Muscle of arm (tissue), 12 donors: ENCODE measurements around the gene AP4E1. TPM values are rescaled to one million over a fixed set of nuclear protein-coding genes. Genes with fewer than 3 reads are reported as not detected.
A peak's percentile ranks its signal among the peaks of the same experiment; 100 is the strongest.
"Not testable (repeated sequence)": the region's sequence is repeated elsewhere in the genome, so short reads cannot be mapped to it uniquely, and the experiment has no call there.

Experiments used
- DNase-seq: peaks from one replicate; pipeline ENCODE4 v3.0.0-alpha.2; 2013
- polyA plus RNA-seq, 12 donors: library from polyadenylated mRNA; unstranded; fragments of 120-200 nt; gene quantifications; one replicate each; pipeline ENCODE4 v1.2.1, GENCODE V29; 2013; ENCODE audit not compliant: insufficient read length in 12 of 12

The AP4E1 gene
- polyA plus RNA-seq, 12 donors, result 6.9 to 10.7 (median 8.7) TPM; not detected in 1

DNA sequence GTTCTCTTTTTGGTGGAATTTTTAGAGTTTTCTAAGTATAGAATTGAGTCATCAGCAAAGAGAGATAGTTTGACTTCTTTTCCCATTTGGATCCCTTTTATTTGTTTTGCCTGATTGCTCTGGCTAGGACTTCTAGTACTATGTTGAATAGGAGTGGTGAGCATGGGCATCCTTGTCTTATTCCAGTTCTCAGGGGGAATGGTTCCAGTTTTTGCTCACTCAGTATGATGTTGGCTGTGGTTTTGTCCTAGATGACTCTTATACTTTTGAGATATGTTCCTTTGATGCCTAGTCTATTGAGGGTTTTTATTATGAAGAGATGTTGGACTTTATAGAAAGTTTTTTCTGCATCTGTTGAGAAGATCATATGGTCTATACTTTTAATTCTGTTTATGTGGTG lies 113.7 kb downstream of the AP4E1 start:
- no peak for DNase-seq

DNA sequence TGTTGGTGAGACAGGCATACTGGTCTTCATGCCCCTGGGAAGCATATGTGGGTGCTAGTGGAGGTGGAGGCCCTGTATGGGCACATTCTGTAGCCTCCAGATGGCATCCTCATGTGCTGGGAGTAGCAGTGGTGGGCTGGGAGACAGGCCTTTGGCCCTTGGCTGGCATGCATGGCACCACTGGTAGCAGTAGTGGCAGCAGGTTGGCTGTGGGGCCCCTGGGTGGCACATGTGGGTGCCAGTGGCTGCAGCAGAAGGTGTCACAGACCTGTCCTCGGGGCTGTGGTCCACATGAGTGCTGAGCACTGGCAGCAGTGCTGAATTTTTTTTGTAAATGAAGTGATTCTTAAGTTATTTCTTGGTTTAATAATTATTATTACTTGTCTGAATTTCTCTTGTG lies 115.0 kb downstream of the AP4E1 start:
- no peak for DNase-seq

DNA sequence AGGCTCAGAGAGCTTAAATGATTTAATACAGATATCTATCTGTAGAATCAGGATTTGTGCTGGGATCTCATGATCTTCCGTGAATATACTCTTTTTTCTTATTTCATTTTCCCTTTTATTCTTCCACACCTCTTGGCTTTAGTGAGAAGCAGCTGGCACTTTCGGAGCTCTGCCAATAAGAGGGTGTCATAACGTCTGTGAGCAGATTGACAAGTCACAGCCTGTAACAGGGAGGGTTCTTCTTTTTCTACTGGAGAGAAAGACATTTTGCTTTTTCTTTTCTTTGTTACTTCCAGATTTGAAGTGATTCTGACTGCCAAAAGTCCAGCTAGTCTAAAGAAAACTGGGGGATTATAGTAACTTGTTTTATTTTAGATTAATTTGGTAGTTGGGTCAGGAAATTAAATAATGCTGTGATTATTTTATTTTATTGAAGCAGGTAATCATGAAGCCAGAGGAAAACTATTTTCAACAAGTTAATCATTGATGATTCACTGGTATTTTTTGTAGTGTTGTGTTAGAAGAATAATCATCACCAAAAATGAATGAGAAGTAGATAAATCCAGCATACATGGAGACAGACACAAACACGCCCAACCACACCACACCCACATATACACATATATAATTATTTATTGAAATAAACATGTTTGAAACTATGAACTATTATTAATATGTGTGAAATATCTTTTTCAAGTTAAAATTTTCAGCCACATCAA lies 116.4 kb downstream of the AP4E1 start:
- DNase-seq, result peak; percentile 19

DNA sequence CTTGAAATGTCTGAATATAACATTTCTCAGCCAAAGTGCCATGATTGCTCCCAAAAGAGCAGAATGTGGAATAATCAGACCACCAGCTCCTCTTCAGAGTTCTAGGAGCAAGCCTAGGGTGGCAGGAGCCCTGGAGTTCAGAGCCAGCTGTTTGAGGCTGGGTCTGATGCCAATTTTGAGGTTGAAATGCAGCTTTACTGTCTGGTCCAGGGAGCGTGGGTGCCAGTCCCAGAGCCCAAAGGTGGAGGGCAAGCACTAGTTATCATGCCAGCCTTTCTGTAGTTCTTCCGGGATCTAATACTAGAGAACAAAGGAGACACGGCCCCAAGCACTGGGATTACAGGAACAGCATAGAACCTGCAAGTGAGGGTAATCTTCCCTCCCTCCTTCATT lies 117.0 kb downstream of the AP4E1 start:
- no peak for DNase-seq

DNA sequence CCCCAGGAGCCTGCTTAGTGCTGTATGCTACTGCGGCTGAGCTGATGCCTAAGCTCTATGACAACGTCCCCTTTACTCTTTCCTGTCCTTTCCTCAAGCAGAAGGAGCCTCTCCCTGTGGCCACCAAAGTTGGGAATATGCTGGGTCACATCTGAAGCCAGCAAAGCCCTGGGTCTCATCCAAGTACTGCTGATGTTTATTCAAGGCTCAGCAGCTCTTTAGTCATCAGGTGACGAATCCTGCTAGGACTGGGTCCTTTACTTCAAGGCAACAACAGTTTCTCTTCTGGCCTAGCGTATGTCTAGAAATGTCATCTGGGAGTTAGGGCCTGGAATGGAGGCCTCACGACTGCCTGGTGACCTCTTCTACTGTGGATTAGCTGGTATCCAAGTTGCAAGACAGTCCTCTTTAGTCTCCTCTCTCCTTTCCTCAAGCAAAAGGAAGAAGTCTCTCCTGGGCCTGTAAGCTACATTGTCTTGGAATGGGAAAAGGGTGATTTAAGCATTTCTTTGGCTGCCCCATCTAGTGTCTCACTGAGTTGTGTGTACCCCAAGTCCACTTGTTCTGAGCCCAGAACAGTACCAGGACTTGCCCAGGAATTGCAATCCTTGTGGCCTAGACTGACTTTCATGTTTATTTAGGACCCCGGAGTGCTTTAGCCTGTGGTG lies 122.3 kb downstream of the AP4E1 start:
- no peak for DNase-seq

DNA sequence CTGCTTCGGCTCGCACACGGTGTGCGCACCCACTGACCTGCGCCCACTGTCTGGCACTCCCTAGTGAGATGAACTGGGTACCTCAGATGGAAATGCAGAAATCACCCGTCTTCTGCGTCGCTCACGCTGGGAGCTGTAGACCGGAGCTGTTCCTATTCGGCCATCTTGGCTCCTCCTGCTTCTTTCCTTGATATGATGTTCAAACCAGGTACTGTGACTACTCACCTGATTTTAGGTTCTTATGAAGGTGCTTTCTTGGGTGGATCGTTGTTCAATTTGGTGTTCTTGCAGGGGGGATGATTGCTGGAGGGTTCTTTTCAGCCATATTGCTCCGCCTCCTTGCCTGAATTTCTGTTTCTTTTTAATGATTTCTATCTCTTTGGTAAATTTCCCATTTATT lies 129.0 kb downstream of the AP4E1 start:
- DNase-seq, result not testable (repeated sequence)

DNA sequence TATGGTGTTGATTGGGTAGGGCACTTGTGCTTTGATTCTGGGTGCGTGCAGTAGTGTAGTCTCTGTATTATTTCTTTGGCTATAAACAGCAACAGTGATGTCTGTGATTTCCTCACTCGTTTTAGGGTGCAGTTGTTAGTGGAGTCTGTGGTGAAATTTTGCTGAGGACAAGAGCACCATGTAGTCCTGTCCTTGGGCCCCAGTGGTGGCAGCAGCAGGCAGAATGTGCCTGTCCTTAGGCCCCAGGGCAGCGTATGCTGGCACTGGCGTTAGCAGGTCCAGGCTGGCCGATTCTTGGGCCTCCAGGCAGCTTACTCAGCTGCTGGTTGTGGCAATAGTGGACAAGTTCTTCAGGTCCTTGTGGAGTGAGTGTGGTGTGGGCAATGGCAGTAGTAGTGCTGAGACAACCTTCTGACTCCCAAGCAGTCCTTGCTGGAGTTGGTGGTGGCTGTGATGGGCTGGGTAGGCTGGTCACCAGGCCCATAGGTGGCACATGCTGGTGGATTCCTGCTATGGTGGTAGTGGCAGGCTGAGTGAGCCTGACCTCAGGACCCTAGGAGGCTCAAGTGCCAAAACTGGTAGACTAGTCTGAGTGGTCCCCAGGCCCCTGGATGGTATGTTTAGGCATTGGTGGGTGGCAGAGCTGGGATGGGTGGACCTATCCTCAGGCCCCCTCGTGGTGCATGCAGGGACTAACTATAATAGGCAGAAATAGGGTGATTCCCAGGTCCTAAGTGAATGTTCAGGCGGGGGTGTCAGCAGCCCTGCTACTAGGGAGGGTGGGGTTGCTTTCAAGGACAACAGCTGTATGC lies 129.9 kb downstream of the AP4E1 start:
- DNase-seq, result no peak

DNA sequence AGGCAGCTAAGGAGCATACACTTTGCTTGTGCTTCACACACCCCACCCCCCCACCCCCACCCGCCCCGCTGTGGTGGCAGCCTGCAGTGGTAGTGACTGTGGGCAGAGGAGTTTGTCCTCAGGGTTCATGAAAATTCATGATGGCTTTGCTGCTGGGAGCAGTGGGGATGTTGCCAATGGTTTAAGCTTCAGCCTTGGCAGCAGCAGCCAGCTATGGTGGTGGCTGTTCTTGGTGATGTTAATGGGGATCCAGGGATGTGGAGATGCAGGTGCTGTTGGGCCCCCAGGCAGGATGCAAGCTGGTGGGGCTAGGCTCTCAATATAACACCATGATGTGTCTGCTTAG lies 130.5 kb downstream of the AP4E1 start:
- DNase-seq, result no peak

DNA sequence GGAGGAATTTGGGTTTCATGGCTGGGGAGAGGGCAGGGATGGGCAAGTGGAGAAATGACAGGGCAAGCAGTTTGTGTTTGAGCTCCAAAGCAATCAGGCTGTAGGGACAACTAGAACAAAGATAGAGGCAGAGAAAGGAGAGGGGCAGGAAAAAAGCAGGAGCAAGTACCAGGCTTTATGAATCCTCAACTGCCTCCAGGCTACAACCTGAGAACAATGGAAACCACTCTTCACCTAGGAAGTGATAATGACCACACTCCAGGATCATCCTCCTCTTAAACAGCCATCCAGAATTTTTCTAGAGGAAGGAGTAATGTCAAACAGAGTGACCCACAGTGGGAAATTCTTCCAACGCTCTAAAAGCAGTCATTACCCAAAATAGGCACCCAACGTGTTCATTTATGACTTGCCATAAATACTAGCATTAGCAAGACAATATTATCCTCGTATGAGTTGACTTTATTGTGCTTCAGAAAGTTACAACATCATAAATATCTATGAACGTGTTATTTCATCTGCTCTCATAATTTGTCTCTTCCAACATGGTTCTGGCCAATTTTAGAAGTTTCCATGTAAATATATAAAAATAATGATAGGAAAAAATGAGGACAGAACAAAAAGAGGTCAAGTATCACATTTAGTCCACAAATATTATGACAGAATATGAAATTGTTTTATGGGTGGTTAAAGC lies 135.7 kb downstream of the AP4E1 start:
- no peak for DNase-seq

DNA sequence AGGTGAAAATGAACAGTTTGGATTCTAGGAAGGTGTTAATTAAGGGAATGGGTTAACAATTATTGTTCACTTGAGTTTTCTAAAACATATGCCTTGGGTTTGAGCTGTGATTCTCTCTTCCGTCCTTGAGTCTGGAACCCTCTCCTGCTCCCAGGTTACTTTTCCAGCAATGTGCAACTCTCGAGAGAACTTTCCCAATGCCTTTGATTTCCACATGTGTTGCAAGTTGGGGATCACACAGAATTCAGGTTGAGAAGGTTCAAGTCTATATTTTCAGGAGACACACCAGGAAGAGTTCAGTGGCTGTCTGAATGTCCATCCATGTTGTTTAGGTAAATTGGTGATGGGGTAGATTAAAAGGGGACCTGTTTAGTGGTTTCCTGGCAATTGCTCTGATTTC lies 137.5 kb downstream of the AP4E1 start:
- no peak for DNase-seq

DNA sequence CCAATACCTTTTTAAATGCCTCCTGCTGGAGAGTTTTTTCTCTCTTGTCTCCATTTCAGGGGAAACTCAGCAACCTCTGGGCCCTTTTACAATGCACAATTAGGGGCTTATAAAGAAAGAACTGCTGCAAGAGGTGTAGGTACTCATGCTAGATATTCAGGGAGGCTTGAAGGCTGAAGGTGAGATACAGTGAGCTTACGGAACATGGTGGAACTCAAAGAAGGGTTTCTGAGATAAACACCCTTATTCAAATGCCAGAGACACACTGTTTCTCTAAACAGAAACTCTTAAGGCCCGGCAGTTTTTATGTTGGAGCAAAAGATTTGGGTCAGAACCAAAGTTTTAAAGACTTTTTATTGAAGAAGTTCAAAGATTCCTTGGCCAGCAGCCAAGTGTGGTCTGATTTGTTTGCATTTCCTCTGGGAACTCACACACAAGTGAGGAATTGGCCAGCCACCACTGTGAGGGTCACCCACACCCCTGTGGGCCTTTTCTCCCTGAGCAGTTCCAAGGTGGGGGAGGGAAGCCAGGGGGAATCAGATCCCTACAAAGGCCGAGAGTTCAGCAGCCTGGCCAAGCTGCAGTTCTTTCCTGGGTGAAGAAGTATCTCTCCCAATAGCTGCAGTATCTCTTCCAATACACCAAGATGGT lies 138.4 kb downstream of the AP4E1 start:
- no peak for DNase-seq

DNA sequence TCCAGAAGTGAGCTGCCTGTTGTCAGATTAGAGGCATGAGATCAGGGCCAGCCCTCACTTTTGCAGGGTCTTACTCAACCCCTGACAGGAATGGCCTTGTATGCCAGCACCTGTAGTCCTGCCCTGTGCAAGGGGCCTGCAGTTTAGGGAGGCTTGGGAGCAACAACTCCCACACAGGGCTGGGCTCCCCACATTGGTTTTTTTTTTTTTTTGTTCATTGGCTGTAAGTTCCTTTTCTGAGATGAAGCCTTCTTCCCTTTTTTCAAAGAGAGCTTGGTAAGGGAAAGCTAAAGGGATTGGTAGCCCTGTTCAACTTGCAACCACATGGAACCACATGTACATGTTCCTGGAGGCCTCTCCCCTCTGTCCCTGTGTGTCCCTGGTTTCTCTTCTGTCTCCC lies 139.8 kb downstream of the AP4E1 start:
- DNase-seq, result no peak

DNA sequence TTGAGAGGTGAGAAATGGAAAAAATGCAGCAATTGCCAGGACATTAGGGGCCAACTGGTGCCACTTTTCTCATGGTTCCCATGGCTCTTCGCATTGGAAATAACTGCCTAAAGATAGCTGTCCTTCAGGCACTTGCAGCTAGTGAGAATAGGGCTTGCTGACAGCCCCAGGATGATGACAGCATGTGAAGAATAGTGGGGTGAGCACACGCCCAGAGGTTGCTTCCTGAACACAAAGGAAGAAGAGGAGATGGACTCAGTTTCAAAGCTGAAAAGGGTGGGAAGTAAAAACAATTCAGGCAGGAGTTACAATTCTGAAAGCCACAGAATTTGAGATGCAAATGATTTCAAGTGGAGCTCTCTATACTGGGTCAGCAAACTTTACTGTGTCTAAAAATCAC lies 140.6 kb downstream of the AP4E1 start:
- no peak for DNase-seq

DNA sequence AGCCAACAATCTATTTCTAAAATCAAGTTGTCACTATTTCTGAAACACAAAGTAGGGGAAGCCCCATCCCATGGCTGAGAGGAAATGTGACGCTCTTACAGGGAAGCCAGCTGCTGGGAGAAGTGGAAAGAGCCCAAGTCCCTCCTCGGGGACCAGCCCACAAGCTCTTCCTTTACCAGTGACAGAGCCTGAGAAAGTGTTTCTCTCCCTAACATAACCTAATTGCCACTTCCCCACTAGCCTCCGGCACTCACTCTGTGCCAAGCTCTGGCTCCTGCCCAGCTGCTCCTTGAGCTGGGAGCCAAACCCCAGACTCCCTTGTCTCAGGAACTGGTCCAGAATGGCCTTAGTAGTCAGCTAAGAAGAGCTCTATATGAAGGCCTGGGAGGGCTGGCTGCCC lies 143.3 kb downstream of the AP4E1 start:
- DNase-seq, result peak; percentile 71

DNA sequence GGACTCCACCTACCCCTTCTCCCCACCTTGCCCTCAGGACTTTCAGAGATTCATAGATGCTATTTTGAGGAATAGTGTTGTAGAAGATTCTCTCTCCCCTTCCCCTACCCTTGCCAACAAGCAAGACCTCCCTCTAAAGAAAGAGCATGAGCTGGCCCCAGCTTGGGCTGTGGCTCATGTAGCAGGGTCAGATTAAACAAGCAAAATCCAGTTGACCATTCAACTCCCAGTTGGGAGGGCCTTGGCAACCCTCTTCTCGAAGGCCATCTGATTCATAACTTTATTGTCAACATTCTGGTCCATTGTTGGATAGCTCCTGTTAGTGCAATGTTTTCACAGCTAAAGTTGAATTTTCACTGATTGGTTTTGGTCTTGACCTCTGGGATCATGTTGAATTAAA lies 145.1 kb downstream of the AP4E1 start:
- no peak for DNase-seq

DNA sequence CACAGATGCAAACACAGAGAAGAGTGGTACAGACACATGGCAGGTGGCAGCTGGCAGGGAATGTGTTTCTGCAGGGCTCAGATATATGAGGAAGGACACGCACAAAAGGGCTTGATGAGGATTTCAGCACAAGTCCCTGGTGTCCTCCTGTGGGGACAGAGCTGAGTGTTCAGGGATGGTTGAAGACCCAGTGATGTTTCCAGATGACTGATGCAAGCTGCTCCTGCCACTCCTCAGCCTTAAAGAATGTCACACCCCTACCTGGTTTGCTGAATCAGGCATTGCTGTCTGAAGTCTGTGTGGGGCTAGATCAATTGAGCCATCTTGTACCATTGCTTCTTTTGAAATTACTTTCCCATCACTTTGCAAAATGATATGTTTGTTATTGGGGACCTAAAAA lies 146.1 kb downstream of the AP4E1 start:
- DNase-seq, result no peak

Other genes with a start within 250 kb of the AP4E1 start
- 10 to 100 TPM in 11 of 12 donors, not detected in 1; 17.0 to 34.5 (median 23.1) TPM for gene TRPM7, start 221.9 kb upstream of the AP4E1 start, polyA plus RNA-seq
- 10 to 100 TPM in 11 of 12 donors, not detected in 1; 39.5 to 69.9 (median 56.1) TPM for gene SPPL2A, start 143.0 kb upstream of the AP4E1 start, polyA plus RNA-seq
- 1 to 10 TPM in 11 of 12 donors, not detected in 1; 1.6 to 5.8 (median 2.2) TPM for gene TNFAIP8L3, start 186.2 kb downstream of the AP4E1 start, polyA plus RNA-seq